Measurements from ENCODE around the gene PBRM1.

GRCh38 chr3:52697632-52697965, 11.9 kb upstream of the PBRM1 start:
- no peak for TF ChIP-seq POLR2A (IDR thresholded peaks at IDR 0.05)
- TF ChIP-seq CTCF (IDR thresholded peaks at IDR 0.05), result no peak
- no peak for TF ChIP-seq EP300 (IDR thresholded peaks at IDR 0.05)

Data from suprapubic skin (tissue), 3 donors.